Cardiac muscle cell (in vitro differentiated cells and primary cell): ENCODE data around the gene TPRN. TPM values are rescaled to one million over a fixed set of nuclear protein-coding genes. Genes with fewer than 3 reads are reported as not detected.

Experiments used
- DNase-seq, 2 donors: peaks; one replicate each; pipeline versions ENCODE4 v3.0.0 to v3.0.0-alpha.2; 2010 to 2017; ENCODE audit warnings: low read depth in 1 of 2, low spot score in 1 of 2
- H3K27ac ChIP-seq: fragments of 200-600 bp; sonication (generic); 2 replicates; pipeline ENCODE4 v1.5.1; 2016
- H3K27me3 ChIP-seq: fragments of 200-600 bp; sonication (generic); 2 replicates; pipeline ENCODE4 v1.6.0; 2016; ENCODE audit warnings: control low read depth
- H3K36me3 ChIP-seq: fragments of 200-600 bp; sonication (generic); 2 replicates; pipeline ENCODE4 v1.5.1; 2016; ENCODE audit warnings: control low read depth
- H3K4me1 ChIP-seq: fragments of 200-600 bp; sonication (generic); 2 replicates; pipeline ENCODE4 v1.8.1; 2017; ENCODE audit warnings: low read depth, mild to moderate bottlenecking, mixed run types
- H3K4me3 ChIP-seq: fragments of 200-600 bp; sonication (generic); 2 replicates; pipeline ENCODE4 v1.5.1; 2016; ENCODE audit warnings: mild to moderate bottlenecking
- H3K9me3 ChIP-seq: fragments of 200-600 bp; sonication (generic); 2 replicates; pipeline ENCODE4 v1.5.1; 2017; ENCODE audit warnings: low read depth, mild to moderate bottlenecking, control low read depth
- CTCF ChIP-seq: IDR thresholded peaks from 2 replicates; pipeline ENCODE4 v1.5.1; 2012; ENCODE audit warnings: low read depth, mild to moderate bottlenecking, low read length
- polyA plus RNA-seq: library from polyadenylated mRNA; unstranded; fragments of >200 nt; fragmentation: Nextera tagmentation; extraction: Ambion mirVana; gene quantifications from 2 replicates; pipeline ENCODE4 v1.2.1, GENCODE V29; 2016
- total RNA-seq: library from RNA; depleted of rRNA; stranded (reverse); fragments of >200 nt; gene quantifications from 2 replicates; pipeline ENCODE4 v1.2.3, GENCODE V29; 2016

TPRN gene
- total and polyA plus RNA-seq, 2 experiments from 2014 or later = 31.2 to 34.7 TPM

- H3K9me3 ChIP-seq = no peaks in the 10 kb centered on the region
- no peak for DNase-seq
- H3K4me1 ChIP-seq = peaks cover 14% of the 10 kb centered on the region
- no peak for TF ChIP-seq CTCF
- H3K4me3 ChIP-seq = no peak overlapping the region
- H3K36me3 ChIP-seq = no peaks in the 10 kb centered on the region
- H3K27ac ChIP-seq = no peak overlapping the region
- H3K27me3 ChIP-seq = no peaks in the 10 kb centered on the region
Observed at GRCh38 chr9:137233143-137233980, 32.8 kb upstream of the TPRN start.

GRCh38 chr9:137232510-137232909 lies 32.0 kb upstream of the TPRN start:
- no peak for DNase-seq
- no peak for TF ChIP-seq CTCF
- Histone ChIP-seq H3K4me1 (peaks cover 17% of the 10 kb centered on the region), H3K9me3 (no peaks in the 10 kb centered on the region), H3K36me3 (no peaks in the 10 kb centered on the region), H3K4me3 (no peak overlapping the region), H3K27me3 (no peaks in the 10 kb centered on the region), H3K27ac (no peak overlapping the region)

DNA sequence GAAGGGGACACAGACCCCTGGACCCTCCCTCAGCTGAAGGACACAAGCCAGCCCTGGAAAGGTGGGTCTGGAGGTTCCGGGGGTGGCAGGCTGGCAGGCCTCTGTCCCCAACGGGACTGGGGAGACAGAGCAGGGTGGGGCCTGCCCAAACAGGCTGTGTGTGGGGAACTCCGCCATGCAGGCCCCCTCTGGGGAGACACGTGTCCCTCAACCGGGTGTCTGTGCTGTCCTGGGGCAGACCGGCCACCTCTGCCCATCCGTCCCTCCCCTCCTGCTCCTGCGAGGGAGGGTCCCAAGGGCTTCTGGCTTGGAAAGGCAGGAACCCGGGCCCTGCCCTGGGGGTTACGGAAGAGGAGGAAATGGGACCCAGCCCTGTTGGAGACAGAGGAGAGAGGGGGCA lies 31.6 kb upstream of the TPRN start:
- Histone ChIP-seq H3K36me3 (no peaks in the 10 kb centered on the region), H3K4me1 (peaks cover 16% of the 10 kb centered on the region), H3K27ac (no peak overlapping the region), H3K27me3 (no peaks in the 10 kb centered on the region), H3K9me3 (no peaks in the 10 kb centered on the region), H3K4me3 (no peak overlapping the region)
- DNase-seq = no peak
- no peak for TF ChIP-seq CTCF

DNA sequence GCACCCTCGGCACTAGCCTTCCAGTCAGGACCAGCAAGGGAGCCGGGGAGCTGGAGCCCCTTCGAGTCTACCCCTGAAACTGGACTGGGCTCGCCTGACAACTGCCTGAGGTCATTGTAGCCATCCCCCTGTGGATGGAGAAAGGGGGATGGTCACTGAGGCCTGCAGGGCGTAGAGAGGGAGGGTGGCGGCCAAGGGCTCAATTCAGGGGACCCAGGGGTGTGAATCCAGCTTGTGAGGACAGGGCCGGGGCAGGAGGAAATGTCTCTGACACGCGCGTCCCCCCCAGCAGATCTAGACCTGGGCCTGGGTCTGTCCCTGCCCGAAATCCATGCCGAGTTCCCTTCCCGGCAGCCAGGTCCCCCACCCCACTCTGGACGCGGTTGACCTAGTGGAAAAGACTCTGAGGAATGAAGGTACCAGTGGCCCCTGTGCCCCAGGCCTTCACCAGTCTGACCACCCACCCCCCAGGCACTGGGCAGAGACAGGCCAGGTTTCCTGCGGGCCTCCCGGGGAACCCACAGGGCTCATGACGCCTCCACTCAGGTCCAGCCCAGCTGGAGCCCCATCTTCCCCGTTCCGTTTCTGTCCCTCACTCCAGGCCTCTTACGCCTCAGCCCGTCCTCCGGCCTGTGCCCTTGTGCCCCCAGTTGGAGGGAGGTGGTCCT lies 31.0 kb upstream of the TPRN start:
- Histone ChIP-seq H3K27me3 (no peaks in the 10 kb centered on the region), H3K9me3 (no peaks in the 10 kb centered on the region), H3K4me1 (peaks cover 13% of the 10 kb centered on the region), H3K4me3 (no peak overlapping the region), H3K36me3 (no peaks in the 10 kb centered on the region), H3K27ac (no peak overlapping the region)
- DNase-seq = no peak
- no peak for TF ChIP-seq CTCF

GRCh38 chr9:137230705-137231371 lies 30.3 kb upstream of the TPRN start, which contains the start of gene SLC34A3:
SLC34A3 (plus strand) TSS chr9:137230901; CDS start chr9:137231703, 802 bp downstream.
- no peaks in the 10 kb centered on the region for H3K36me3 ChIP-seq
- H3K9me3 ChIP-seq = no peaks in the 10 kb centered on the region
- no peak for DNase-seq
- no peaks in the 10 kb centered on the region for H3K27me3 ChIP-seq
- H3K27ac ChIP-seq = no peak within 1 kb of the TSS
- no peak for TF ChIP-seq CTCF
- no peak within 1 kb of the TSS for H3K4me3 ChIP-seq
- peaks cover 8% of the 10 kb centered on the region for H3K4me1 ChIP-seq
